ENCODE measurements around the gene IFNAR1.

- TF ChIP-seq POLR2AphosphoS5 (IDR thresholded peaks at IDR 0.05; ENCODE audit: low read depth, low read length) (no peak), REST (IDR thresholded peaks at IDR 0.05; ENCODE audit: insufficient read depth in 1 of 2, low read depth in 2 of 2, low read length in 2 of 2) (no peak), TAF1 (IDR thresholded peaks at IDR 0.05; ENCODE audit: borderline replicate concordance, insufficient read depth, low read length) (no peak)
These were observed 53.3 kb downstream of the IFNAR1 start for GRCh38 chr21:33378081-33378480.
